ENCODE measurements around the gene IRX4. TPM values are rescaled to one million over a fixed set of nuclear protein-coding genes. Genes with fewer than 3 reads are reported as not detected.

IRX4 gene
- total and polyA plus RNA-seq, 7 donors: 0.05 to 0.65 (median 0.48) TPM; not detected in 4

DNA sequence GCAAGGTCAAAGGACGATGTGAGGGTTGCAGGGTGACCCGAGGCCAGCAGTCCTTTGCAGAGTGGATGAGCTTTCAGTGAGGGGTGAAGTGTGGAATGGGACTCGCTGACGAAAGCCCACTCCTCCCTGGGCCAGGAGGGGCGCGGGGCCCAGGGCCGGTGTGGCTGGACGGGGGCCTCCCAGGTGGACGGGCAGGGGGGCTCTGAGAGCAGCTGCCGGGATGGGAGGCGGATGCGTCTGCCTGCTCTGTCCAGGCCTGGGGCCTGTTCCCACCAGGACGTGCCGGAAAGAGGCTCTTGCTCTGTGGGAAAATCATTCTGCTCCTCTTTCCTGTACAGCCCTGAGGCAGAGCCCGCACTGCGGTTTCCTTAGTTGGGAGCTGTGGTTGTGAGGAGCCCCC lies 24.3 kb downstream of the IRX4 start:
- no peaks in the 10 kb centered on the region for H3K36me3 ChIP-seq (ENCODE audit: insufficient read depth in 1 of 2, low read depth in 1 of 2)
- TF ChIP-seq, protein P1, sequence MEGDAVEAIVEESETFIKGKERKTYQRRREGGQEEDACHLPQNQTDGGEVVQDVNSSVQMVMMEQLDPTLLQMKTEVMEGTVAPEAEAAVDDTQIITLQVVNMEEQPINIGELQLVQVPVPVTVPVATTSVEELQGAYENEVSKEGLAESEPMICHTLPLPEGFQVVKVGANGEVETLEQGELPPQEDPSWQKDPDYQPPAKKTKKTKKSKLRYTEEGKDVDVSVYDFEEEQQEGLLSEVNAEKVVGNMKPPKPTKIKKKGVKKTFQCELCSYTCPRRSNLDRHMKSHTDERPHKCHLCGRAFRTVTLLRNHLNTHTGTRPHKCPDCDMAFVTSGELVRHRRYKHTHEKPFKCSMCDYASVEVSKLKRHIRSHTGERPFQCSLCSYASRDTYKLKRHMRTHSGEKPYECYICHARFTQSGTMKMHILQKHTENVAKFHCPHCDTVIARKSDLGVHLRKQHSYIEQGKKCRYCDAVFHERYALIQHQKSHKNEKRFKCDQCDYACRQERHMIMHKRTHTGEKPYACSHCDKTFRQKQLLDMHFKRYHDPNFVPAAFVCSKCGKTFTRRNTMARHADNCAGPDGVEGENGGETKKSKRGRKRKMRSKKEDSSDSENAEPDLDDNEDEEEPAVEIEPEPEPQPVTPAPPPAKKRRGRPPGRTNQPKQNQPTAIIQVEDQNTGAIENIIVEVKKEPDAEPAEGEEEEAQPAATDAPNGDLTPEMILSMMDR (IDR thresholded peaks at IDR 0.05): no peak
- H3K4me1 ChIP-seq: no peaks in the 10 kb centered on the region
- peaks cover 0 to 45% (median 8%) of the 10 kb centered on the region in 3 donors for H3K27me3 ChIP-seq (ENCODE audit: insufficient read depth in 3 of 3, low read length in 2 of 3)
- DNase-seq (no peak), ATAC-seq (no peak)
- no peaks in the 10 kb centered on the region for H3K9me3 ChIP-seq
- intact Hi-C loops (cut with DNase I): no loop called here
- H3K4me3 ChIP-seq: no peak overlapping the region
- WGBS, 3 donors: 88 to 94% (median 92%) methylated on average over 16 of the region's 16 CpGs
- no peak overlapping the region for H3K27ac ChIP-seq

DNA sequence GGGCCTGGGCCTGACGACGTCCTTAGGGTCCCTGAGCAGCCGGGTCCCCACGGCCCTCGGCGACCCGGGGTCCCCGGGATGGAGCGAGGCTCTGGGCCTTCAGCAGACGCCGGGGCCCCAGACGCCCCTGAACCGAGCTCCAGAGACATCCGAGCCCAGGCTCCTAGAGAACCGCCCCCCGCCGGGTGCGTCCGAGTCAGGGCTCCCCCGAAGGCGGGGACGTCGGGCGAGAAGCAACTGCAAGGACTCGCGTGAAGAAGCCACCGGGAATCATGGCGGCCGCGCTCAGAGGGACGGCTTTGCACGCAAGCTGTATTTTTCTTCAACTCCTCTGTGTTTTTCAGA lies 25.5 kb downstream of the IRX4 start:
- TF ChIP-seq, protein P1 (IDR thresholded peaks at IDR 0.05): no peak
- H3K9me3 ChIP-seq: no peaks in the 10 kb centered on the region
- peaks cover 0 to 53% (median 8%) of the 10 kb centered on the region in 3 donors for H3K27me3 ChIP-seq (ENCODE audit: insufficient read depth in 3 of 3, low read length in 2 of 3)
- intact Hi-C loops (cut with DNase I): no loop called here
- no peak overlapping the region for H3K4me3 ChIP-seq
- H3K27ac ChIP-seq: no peak overlapping the region
- no peaks in the 10 kb centered on the region for H3K4me1 ChIP-seq
- ATAC-seq: no peak
- 72 to 95% (median 88%) methylated on average over 30 to 32 of the region's 32 CpGs for WGBS, 3 donors
- DNase-seq: no peak
- H3K36me3 ChIP-seq (ENCODE audit: insufficient read depth in 1 of 2, low read depth in 1 of 2): no peaks in the 10 kb centered on the region

DNA sequence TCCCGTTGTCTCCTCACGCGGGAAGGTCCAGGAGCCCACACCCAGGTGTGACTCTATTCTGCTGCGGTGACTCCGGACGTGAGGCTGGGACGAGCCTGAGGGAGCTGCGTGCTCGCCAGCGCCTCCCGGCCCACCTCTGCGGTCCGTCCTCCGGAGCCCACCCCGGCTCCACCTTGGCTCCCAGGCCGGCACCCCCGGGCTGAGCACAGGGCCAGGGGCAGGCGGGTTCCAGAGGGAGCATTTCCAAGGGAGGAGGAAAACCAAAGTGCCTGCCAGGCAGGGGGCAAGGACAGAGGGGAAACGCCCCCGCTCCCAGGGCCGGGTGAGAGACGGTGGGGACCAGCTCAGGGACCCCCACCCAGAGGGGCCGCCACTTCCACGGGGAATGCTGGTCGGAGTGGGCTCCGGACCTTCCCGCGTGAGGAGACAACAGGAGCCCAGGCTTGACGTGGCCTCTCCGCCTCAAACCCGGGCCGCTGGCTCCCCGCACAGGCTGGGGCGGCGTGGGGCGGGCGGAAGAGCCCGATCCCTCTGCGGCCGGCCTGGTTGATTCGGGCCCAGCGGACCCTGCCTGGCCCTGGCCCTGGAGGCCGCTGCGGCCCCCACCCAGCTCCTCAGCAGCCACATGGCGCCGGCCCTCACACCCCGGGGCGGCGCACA lies 26.0 kb downstream of the IRX4 start:
- H3K4me3 ChIP-seq: no peak overlapping the region
- intact Hi-C loops (cut with DNase I): no loop called here
- H3K4me1 ChIP-seq: no peaks in the 10 kb centered on the region
- H3K27ac ChIP-seq: no peak overlapping the region
- ATAC-seq (no peak), DNase-seq (no peak)
- TF ChIP-seq, protein P1 (IDR thresholded peaks at IDR 0.05): no peak
- peaks cover 0 to 58% (median 8%) of the 10 kb centered on the region in 3 donors for H3K27me3 ChIP-seq (ENCODE audit: insufficient read depth in 3 of 3, low read length in 2 of 3)
- H3K9me3 ChIP-seq: no peaks in the 10 kb centered on the region
- H3K36me3 ChIP-seq (ENCODE audit: insufficient read depth in 1 of 2, low read depth in 1 of 2): no peaks in the 10 kb centered on the region
- 63 to 86% (median 81%) methylated on average over 41 to 49 of the region's 49 CpGs for WGBS, 3 donors

GRCh38 chr5:1855596-1855995 lies 27.1 kb downstream of the IRX4 start:
- H3K9me3 ChIP-seq: no peaks in the 10 kb centered on the region
- no peaks in the 10 kb centered on the region for H3K4me1 ChIP-seq
- intact Hi-C loops (cut with DNase I): no loop called here
- 28 to 38% (median 30%) methylated on average over 17 of the region's 17 CpGs for WGBS, 3 donors
- ATAC-seq: no peak
- no peaks in the 10 kb centered on the region for H3K36me3 ChIP-seq (ENCODE audit: insufficient read depth in 1 of 2, low read depth in 1 of 2)
- TF ChIP-seq, protein P1 (IDR thresholded peaks at IDR 0.05): no peak
- H3K27ac ChIP-seq: no peak overlapping the region
- DNase-seq: no peak
- peaks cover 0 to 65% (median 13%) of the 10 kb centered on the region in 3 donors for H3K27me3 ChIP-seq (ENCODE audit: insufficient read depth in 3 of 3, low read length in 2 of 3)
- H3K4me3 ChIP-seq: no peak overlapping the region

DNA sequence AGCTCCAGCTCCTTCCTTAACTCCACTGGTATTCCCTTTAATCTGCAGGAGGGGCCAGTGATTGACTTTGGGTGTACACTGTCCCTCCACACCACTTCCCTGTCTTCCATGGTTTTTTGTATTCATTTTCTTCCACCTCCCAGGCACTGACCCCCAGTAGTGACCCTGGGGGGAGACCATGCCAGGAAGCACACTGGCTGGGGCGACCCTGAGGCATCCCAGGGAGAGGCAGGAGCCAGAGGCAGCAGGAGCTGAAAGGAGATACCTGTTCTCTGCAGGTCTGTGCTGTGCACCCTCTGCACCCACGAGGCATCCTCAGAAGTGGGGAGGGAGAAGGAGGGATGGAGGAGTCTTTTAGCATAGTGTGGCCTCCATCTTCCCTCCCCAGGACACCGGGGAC lies 27.6 kb downstream of the IRX4 start:
- ATAC-seq: no peak
- Histone ChIP-seq H3K4me1 (no peaks in the 10 kb centered on the region), H3K27me3 (ENCODE audit: insufficient read depth in 3 of 3, low read length in 2 of 3) (peaks cover 0 to 69% (median 18%) of the 10 kb centered on the region in 3 donors), H3K27ac (no peak overlapping the region), H3K4me3 (no peak overlapping the region), H3K36me3 (ENCODE audit: insufficient read depth in 1 of 2, low read depth in 1 of 2) (no peaks in the 10 kb centered on the region), H3K9me3 (no peaks in the 10 kb centered on the region)
- TF ChIP-seq, protein P1 (IDR thresholded peaks at IDR 0.05): no peak
- 37 to 52% (median 37%) methylated on average over 3 of the region's 3 CpGs for WGBS, 3 donors
- DNase-seq: no peak
- intact Hi-C loops (cut with DNase I): no loop called here
